Ishikawa (cell line): ENCODE measurements around the gene SGK1.

Experiments
- CEBPB ChIP-seq: IDR thresholded peaks from 2 replicates; pipeline ENCODE4 v1.6.1; 2012
- CREB1 ChIP-seq: IDR thresholded peaks from 2 replicates; pipeline ENCODE4 v1.6.1; 2012; ENCODE audit warnings: low read depth
- EGR1 ChIP-seq: IDR thresholded peaks from 2 replicates; pipeline ENCODE4 v1.6.1; 2012
- EP300 ChIP-seq: IDR thresholded peaks from 2 replicates; pipeline ENCODE4 v1.6.1; 2012; ENCODE audit warnings: borderline replicate concordance
- FOXM1 ChIP-seq: IDR thresholded peaks from 2 replicates; pipeline ENCODE4 v1.6.1; 2012; ENCODE audit warnings: low read depth, borderline replicate concordance
- NFIC ChIP-seq: IDR thresholded peaks from 2 replicates; pipeline ENCODE4 v1.6.1; 2012
- RAD21 ChIP-seq: IDR thresholded peaks from 2 replicates; pipeline ENCODE4 v1.6.1; 2012; ENCODE audit warnings: low read depth
- TAF1 ChIP-seq: IDR thresholded peaks from 2 replicates; pipeline ENCODE4 v1.6.1; 2012; ENCODE audit warnings: low read depth, mild to moderate bottlenecking
- TCF12 ChIP-seq: IDR thresholded peaks from 2 replicates; pipeline ENCODE4 v1.6.1; 2012; ENCODE audit warnings: low read depth
- TEAD4 ChIP-seq: IDR thresholded peaks from 2 replicates; pipeline ENCODE4 v1.6.1; 2012
- YY1 ChIP-seq: IDR thresholded peaks from 2 replicates; pipeline ENCODE4 v1.6.1; 2012; ENCODE audit warnings: low read depth
- ZBTB7A ChIP-seq: IDR thresholded peaks from 2 replicates; pipeline ENCODE4 v1.6.1; 2012; ENCODE audit warnings: low read depth
- TF ChIP-seq, protein P1 (sequence below): IDR thresholded peaks from 2 replicates; pipeline ENCODE4 v1.6.1; 2012
- TF ChIP-seq, protein P2 (sequence below): IDR thresholded peaks from 2 replicates; pipeline ENCODE4 v1.6.1; 2012; ENCODE audit warnings: low read depth, mild to moderate bottlenecking
- TF ChIP-seq, protein P3 (sequence below): IDR thresholded peaks from 2 replicates; pipeline ENCODE4 v1.6.1; 2012

Gene SGK1

DNA sequence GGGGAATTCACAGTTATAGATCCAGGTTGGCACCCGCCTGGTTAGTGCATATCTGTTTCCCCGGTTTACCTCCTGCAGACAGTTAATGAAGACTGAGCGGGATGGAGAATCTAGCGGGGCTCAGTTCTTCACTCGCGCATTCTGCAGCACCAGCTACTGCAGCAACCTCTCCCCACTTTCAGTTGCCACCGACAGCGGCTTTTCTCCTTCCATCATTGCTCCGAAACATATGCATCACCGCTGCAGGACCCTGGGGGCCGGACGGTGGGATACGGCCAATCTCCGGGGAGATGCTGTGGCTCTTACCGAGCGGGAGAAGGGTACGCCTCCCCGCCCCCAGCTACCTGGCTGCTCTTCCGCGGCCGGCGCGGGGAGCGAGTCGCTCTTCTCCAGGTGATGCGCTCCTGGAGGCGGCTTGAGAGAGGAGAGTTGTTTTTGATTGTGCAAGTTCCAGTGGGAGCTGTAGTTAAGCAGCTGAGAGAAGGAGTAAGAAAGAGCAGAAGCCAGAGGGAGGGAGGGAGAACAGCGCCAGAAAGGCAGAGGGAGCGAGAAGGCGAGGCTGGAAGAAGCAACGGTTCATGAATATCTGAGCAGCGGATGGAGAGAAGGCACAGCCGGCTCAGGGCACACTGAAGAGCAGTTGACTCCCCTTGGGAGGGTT, at the start of gene SGK1:
Gene SGK1, minus strand, starts transcription at position 642 of the 661 bp plus-strand sequence. CDS start 652 bp downstream, outside the sequence.
- TF ChIP-seq, protein P1, sequence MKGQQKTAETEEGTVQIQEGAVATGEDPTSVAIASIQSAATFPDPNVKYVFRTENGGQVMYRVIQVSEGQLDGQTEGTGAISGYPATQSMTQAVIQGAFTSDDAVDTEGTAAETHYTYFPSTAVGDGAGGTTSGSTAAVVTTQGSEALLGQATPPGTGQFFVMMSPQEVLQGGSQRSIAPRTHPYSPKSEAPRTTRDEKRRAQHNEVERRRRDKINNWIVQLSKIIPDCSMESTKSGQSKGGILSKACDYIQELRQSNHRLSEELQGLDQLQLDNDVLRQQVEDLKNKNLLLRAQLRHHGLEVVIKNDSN: no peak
- no peak for TF ChIP-seq CREB1
- no peak for TF ChIP-seq TCF12
- TF ChIP-seq RAD21: no peak
- no peak for TF ChIP-seq ZBTB7A
- no peak for TF ChIP-seq TAF1
- TF ChIP-seq CEBPB: no peak
- TF ChIP-seq, protein P2, sequence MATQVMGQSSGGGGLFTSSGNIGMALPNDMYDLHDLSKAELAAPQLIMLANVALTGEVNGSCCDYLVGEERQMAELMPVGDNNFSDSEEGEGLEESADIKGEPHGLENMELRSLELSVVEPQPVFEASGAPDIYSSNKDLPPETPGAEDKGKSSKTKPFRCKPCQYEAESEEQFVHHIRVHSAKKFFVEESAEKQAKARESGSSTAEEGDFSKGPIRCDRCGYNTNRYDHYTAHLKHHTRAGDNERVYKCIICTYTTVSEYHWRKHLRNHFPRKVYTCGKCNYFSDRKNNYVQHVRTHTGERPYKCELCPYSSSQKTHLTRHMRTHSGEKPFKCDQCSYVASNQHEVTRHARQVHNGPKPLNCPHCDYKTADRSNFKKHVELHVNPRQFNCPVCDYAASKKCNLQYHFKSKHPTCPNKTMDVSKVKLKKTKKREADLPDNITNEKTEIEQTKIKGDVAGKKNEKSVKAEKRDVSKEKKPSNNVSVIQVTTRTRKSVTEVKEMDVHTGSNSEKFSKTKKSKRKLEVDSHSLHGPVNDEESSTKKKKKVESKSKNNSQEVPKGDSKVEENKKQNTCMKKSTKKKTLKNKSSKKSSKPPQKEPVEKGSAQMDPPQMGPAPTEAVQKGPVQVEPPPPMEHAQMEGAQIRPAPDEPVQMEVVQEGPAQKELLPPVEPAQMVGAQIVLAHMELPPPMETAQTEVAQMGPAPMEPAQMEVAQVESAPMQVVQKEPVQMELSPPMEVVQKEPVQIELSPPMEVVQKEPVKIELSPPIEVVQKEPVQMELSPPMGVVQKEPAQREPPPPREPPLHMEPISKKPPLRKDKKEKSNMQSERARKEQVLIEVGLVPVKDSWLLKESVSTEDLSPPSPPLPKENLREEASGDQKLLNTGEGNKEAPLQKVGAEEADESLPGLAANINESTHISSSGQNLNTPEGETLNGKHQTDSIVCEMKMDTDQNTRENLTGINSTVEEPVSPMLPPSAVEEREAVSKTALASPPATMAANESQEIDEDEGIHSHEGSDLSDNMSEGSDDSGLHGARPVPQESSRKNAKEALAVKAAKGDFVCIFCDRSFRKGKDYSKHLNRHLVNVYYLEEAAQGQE: no peak
- no peak for TF ChIP-seq EP300
- no peak for TF ChIP-seq YY1
- TF ChIP-seq FOXM1: no peak
- no peak for TF ChIP-seq NFIC
- TF ChIP-seq, protein P3, sequence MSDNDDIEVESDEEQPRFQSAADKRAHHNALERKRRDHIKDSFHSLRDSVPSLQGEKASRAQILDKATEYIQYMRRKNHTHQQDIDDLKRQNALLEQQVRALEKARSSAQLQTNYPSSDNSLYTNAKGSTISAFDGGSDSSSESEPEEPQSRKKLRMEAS: no peak
- TF ChIP-seq EGR1: no peak
- TF ChIP-seq TEAD4: no peak

DNA sequence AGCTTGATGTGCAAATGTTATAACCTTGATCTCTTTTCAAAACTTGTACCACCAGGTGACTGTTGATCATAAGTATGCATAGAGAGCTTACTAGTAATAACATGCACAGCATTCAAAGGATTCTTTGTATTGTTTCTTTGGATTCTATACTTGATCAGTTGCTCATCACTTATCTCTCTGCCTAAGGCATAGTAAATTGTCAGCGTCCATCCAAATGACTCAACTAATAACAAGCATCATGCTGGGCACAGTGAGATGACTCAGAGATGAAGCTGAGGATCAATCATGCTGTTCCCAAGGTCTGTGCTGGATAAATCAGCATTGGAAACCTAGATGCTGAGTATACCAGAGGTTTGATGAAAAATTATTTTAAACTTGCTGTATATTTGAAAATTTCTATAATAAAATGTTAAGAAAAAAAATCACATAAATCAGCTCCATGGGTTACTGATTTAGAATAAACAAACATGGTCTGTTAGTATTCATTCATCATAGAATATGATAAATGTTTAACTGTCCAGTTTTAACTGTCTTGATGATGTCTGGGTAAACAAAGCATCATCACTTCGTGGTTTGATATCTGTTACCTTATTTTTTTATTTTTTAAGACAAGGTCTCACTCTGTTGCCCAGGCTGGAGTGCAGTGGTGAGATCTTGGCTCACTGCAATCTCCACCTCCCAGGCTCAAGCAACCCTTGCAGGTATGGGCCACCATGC, 45.6 kb upstream of the SGK1 start:
- TF ChIP-seq RAD21 (no peak), NFIC (no peak), EGR1 (no peak), FOXM1 (no peak)
- TF ChIP-seq, protein P2: no peak

DNA sequence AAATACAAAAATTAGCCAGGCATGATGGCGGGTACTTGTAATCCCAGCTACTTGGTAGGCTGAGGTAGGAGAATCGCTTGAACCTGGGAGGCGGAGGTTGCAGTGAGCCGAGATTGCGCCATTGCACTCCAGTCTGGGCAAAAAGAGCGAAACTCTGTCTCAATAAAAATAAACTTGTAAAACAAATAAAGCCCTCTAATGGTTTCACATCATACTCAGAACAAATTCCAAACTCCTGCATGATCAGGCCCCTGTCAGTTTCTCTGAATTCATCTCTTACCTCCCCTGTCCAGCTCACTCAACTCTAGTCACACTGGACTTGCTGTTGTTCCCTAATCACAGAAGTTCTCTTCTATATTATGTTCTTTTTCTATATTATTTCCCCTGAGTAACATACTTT, 43.1 kb upstream of the SGK1 start:
- no peak for TF ChIP-seq YY1

DNA sequence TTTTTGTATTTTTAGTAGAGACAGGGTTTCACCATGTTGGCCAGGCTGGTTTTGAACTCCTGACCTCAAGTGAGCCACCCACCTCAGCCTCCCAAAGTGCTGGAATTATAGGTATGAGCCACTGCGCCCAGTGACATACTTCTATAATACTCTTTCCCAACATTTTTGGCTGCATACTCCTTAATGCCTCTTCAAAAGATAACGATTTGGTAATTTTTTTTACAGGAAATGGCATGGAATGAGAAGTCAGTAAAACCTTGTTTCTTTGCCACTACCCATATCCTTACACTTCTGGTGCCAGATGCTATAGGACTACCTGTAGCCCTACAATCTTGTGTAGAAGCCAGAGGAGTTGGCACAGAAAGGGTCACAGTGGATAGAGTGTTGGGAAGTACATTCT, 41.4 kb upstream of the SGK1 start:
- TF ChIP-seq CEBPB (no peak), EGR1 (no peak), EP300 (no peak), YY1 (no peak), NFIC (no peak), ZBTB7A (no peak), TEAD4 (no peak)
- TF ChIP-seq, protein P2: no peak

DNA sequence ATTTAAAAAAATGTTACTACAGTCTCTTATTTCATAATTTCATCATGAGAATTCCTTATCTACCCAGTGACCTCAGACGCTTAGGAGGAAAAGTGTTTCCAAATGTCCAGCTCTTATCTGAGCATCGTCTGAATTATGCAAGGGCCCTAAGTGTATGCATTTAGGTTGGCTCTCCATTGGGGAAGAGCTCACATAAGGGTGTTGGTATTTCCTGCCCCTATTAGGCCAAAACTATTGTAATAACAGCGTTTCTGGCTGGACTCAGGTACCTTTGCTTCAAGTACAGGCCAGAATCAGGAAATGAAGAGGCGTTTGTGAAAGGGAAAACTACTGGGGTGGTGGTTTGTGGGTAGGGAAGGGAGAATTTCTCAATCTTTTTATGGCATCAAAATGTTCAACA, 40.4 kb upstream of the SGK1 start:
- TF ChIP-seq ZBTB7A (no peak), TAF1 (no peak), RAD21 (no peak), NFIC (no peak), EP300 (no peak), CREB1 (no peak)
- TF ChIP-seq, protein P3: no peak
